ENCODE results near the gene ERI3.
"Not testable (repeated sequence)": the region's sequence is repeated elsewhere in the genome, so short reads cannot be mapped to it uniquely, and the experiment has no call there.

Gene ERI3

DNA sequence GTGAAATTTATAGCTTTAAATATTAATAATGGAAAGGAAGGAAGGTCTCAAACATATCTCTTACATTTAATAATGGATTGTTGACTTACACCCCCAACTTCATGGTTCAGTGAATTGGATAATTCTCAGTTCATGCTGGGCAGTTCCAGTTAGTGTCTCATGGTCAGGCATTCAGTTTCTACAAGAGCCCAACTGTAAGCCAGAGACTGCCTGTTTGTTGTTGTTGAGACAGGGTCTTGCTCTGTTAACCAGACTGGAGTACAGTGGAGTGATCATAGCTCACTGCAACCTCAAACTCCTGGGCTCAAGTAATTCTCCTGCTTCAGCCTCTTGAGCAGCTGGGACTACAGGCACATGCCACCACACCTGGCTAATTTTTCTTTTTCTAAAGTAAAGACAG lies 146.8 kb downstream of the ERI3 start:
- H3K4me1 ChIP-seq (ENCODE audit: control insufficient read depth, insufficient read depth, low read length, poor library complexity, severe bottlenecking) = no peaks in the 10 kb centered on the region
- no peak overlapping the region for H3K27ac ChIP-seq (ENCODE audit: low read depth, low read length, severe bottlenecking)
- no peak overlapping the region for H3K4me3 ChIP-seq (ENCODE audit: extremely low read depth, insufficient read depth, low read length, poor library complexity, severe bottlenecking)
- H3K9me3 ChIP-seq (ENCODE audit: control insufficient read depth, low read length) = no peaks in the 10 kb centered on the region
- H3K36me3 ChIP-seq (ENCODE audit: control insufficient read depth, insufficient read depth, low read length) = no peaks in the 10 kb centered on the region

- WGBS, 2 experiments (ENCODE audit: insufficient coverage in 2 of 2) = no CpG with 5 or more reads among the region's 5 CpGs
- not testable (repeated sequence) for H3K27ac ChIP-seq (ENCODE audit: low read depth, low read length, severe bottlenecking); H3K4me3 ChIP-seq (ENCODE audit: extremely low read depth, insufficient read depth, low read length, poor library complexity, severe bottlenecking); H3K4me1 ChIP-seq (ENCODE audit: control insufficient read depth, insufficient read depth, low read length, poor library complexity, severe bottlenecking); H3K36me3 ChIP-seq (ENCODE audit: control insufficient read depth, insufficient read depth, low read length); H3K9me3 ChIP-seq (ENCODE audit: control insufficient read depth, low read length)
Observed at GRCh38 chr1:44206545-44206944, 148.5 kb downstream of the ERI3 start.

DNA sequence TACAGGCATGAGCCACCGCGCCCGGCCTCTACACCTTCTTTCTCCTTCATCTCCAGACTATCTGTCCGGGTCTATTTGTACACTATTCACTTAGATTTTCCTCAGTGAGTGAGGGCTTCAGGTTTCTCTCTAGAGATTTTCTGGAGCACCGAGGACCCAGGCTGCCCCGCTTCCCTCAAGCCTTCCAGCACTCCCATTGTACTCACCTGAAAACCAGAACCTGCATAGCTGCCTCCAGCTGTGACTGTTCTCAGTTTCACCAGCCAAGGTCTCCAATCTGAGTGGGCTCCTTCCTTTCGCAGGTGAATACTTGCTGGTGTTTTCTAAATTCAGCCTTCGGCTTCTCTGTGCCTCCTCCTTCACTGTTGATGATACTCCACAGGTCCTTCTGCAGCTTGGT lies 154.7 kb downstream of the ERI3 start:
- no peaks in the 10 kb centered on the region for H3K36me3 ChIP-seq (ENCODE audit: control insufficient read depth, insufficient read depth, low read length)
- no peak overlapping the region for H3K4me3 ChIP-seq (ENCODE audit: extremely low read depth, insufficient read depth, low read length, poor library complexity, severe bottlenecking)
- no peaks in the 10 kb centered on the region for H3K4me1 ChIP-seq (ENCODE audit: control insufficient read depth, insufficient read depth, low read length, poor library complexity, severe bottlenecking)
- 71 to 92% methylated on average over 4 to 6 of the region's 8 CpGs for WGBS, 2 experiments (ENCODE audit: insufficient coverage in 2 of 2)
- no peaks in the 10 kb centered on the region for H3K9me3 ChIP-seq (ENCODE audit: control insufficient read depth, low read length)
- no peak overlapping the region for H3K27ac ChIP-seq (ENCODE audit: low read depth, low read length, severe bottlenecking)

DNA sequence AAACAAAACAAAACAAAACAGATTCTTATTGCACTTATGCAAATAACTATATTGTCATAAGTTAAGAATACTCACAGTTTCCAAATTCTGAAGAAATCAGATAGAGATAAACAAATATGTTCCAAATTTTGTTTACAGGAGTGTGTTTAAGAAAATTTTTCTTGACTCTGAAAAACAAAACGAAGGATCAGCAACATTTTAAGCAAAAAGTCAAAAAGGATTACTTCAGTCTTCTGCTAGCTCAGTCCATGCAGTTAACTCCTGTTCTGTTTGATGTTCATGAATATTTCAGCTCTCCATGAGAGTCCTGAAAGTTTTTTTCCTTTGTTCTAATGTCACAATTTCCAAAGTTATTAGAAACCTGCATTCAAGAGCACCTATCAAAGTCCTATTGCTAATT lies 180.4 kb downstream of the ERI3 start:
- Histone ChIP-seq H3K4me1 (ENCODE audit: control insufficient read depth, insufficient read depth, low read length, poor library complexity, severe bottlenecking) (no peaks in the 10 kb centered on the region), H3K27ac (ENCODE audit: low read depth, low read length, severe bottlenecking) (no peak overlapping the region), H3K9me3 (ENCODE audit: control insufficient read depth, low read length) (peaks cover 19% of the 10 kb centered on the region), H3K36me3 (ENCODE audit: control insufficient read depth, insufficient read depth, low read length) (no peaks in the 10 kb centered on the region), H3K4me3 (ENCODE audit: extremely low read depth, insufficient read depth, low read length, poor library complexity, severe bottlenecking) (no peak overlapping the region)
- 100% methylated on average over 1 of the region's 1 CpG for WGBS, 2 experiments (ENCODE audit: insufficient coverage in 2 of 2)
